GM18508 (cell line): ENCODE results near the gene GOLGA8M.
"Not testable (repeated sequence)": the region's sequence is repeated elsewhere in the genome, so short reads cannot be mapped to it uniquely, and the experiment has no call there.

Experiments
- ATAC-seq: cut with Tn5 transposase; IDR thresholded peaks from one replicate; pipeline ENCODE4 v1.9.1; 2021; ENCODE audit warnings: moderate number of reproducible peaks; ENCODE audit not compliant: insufficient read depth, unreplicated experiment

Gene GOLGA8M

DNA sequence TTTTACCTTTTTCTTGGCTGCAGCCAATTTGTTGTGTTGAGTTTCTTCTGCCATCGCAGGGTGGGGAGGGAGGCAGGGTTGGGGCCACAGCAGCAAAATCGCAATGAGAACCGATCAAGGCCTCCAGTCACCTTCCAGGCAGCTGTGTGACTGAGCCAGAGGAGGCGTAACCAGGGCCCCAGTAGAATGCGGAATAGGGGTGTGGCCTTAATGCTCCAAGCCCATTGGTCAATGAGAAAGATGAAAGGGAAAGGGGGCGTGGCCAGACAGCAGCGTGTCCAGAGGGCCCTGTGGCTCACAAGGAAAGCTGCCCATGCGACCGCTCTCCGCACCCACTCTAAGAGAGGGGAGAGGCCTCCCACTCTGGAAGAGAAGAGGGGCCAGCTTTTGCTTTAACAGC lies at the start of gene GOLGA8M:
Gene GOLGA8M, minus strand, starts transcription at position 152 of the 400 bp plus-strand sequence. Its CDS starts 98 bp downstream, at position 54.
- ATAC-seq: not testable (repeated sequence)

- ATAC-seq: not testable (repeated sequence)
Measured at GRCh38 chr15:28742890-28743289, 30.7 kb upstream of the GOLGA8M start.

DNA sequence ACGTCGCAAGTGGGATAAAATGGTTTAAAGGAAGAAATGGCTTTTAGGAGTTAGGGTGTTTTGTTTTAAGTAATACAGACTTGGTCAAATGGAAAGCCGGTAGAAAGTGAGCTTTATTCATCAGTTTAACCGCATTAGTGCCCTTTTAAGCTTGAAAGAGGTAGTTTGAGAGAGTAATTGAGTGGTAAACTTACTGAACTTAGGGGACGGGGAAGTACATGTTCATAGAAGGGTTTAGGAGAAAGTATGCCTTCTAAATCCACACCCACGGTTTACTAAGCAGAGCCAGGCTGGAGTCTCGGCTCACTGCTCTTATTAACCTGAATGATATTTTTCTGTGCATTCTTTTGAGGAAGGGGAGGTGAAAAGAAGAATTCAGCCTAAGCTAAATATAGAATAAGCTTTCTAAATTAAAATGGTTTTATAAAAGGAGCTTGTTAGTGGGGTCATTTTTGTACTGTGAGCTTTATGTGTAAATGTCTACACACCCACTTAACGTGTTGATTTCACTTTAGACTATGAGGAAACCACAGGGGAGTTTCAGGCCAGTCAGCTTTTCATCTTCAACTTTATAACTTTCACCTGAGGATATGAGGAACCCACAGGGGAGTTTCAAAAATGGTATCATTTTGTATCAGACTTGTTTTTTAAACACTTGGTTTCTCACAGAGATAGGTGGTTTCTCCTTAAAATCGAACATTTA lies 26.5 kb upstream of the GOLGA8M start:
- ATAC-seq: not testable (repeated sequence)

GRCh38 chr15:28738200-28738561 lies 26.0 kb upstream of the GOLGA8M start:
- not testable (repeated sequence) for ATAC-seq

- ATAC-seq: not testable (repeated sequence)
Measured at GRCh38 chr15:28737521-28738199, 25.4 kb upstream of the GOLGA8M start.

DNA sequence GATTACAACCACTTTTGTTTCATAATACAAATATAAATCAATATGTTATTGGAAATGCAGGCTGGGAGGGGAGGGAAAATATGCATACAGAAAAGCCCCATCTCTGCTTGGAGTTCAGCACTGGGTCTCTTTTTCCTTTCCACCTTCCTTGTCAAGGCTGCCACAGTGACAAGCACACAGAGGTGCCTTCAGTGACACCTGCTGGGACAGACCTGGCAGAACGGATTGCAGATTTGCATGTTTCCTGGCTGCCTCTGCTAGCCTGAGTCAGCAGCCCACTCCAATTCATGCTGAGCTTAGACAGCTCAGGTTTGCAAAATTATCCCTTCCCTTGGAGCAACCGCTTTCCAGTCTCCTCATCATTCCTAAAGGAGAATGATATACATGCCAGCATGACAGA lies 15.8 kb upstream of the GOLGA8M start:
- not testable (repeated sequence) for ATAC-seq

- not testable (repeated sequence) for ATAC-seq
Measured at GRCh38 chr15:28727026-28727425, 14.8 kb upstream of the GOLGA8M start.

GRCh38 chr15:28726102-28726501 lies 13.9 kb upstream of the GOLGA8M start:
- ATAC-seq: no peak

- ATAC-seq: no peak
Measured at GRCh38 chr15:28725556-28725955, 13.3 kb upstream of the GOLGA8M start.

DNA sequence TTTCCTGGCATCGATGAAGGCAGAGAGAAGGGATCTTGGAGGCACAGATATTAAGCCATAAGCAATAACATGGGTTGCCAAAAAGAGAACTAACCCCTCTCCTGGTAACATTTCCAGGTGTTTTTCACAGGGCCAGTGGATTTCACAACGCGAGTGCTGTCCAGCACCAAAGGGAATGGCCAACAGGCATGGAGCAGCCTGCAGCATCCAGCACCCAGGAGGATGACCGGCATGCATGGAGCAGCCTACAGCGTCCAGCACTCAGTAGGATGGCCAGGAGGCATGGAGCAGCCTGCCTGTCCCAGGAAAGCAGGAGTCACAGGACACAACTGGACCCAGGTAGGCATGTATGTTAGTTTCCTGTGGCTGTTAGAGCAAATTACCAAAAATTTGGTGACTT lies 11.8 kb upstream of the GOLGA8M start:
- not testable (repeated sequence) for ATAC-seq

DNA sequence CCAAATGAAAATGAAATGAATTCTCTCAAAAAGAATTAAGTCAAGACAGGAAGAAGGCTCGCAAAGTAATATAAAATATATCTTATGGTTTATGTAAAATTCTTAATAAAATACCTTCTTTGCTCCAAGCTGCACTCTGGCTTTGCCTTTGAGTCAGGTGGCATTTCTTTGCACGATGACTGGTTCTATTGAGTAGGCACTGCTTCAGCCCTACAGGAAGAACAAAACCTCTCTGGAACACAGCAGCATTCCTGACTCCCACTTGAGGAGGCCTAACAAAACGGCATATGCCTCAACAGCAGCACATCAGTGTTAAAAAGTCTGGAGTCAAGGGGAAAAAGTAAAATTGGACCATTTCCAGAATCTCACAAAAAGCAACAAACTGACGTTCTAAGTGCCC lies 7.4 kb upstream of the GOLGA8M start:
- not testable (repeated sequence) for ATAC-seq

DNA sequence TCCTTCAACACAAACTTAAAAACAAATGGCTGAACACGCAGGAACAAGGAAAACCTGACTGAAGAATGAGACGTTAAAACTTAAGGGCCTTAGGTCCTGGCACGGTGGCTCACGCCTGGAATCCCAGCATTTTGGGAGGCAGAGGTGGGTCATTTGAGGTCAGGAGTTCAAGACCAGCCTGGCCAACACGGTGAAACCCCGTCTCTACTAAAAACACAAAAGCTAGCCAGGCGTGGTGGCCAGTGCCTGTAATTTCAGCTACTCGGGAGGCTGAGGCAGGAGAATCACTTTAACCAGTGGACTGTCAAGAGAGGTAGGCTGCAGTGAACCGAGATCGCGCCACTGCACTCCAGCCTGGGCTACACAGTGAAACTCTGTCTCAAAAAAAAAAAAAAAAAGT lies 6.4 kb upstream of the GOLGA8M start:
- not testable (repeated sequence) for ATAC-seq

DNA sequence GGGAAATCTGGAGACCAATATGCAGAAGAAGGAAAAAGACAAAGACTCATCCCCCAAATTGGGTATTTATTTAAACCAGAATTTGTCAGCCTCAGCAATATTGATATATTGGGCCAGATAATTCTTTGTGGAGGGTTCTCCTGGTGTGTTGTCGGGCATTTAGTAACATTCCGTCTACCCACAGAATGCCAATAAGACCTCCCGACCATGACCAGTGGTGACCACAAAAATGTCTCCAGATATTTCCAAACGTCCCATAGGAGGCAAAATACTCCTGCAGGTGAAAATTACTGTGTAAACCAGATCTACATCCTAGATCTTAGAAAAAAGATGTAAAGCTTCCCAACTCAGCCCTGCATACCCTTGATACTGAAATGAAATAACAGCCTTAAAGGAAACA lies 2.0 kb upstream of the GOLGA8M start:
- ATAC-seq: not testable (repeated sequence)

DNA sequence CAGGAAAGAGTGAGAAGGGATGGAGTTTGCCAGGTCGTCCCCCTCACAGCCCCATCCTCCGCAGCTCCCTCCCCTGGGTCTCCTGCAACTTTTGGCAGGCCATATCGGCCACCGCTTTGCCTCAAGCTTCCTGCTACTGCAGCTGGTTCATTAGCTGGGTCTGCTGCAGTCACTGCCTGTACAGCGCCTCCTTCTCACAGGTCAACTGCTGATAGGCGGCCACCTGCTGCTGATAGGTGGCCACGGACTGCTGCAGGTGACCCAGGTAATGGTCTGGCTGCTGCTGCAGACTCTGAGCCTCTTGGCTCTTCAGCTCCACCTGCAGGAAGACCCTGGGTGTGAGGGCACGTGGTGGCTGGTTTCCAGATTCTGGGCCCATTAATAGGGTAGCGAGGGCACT lies 8.3 kb downstream of the GOLGA8M start:
- not testable (repeated sequence) for ATAC-seq

DNA sequence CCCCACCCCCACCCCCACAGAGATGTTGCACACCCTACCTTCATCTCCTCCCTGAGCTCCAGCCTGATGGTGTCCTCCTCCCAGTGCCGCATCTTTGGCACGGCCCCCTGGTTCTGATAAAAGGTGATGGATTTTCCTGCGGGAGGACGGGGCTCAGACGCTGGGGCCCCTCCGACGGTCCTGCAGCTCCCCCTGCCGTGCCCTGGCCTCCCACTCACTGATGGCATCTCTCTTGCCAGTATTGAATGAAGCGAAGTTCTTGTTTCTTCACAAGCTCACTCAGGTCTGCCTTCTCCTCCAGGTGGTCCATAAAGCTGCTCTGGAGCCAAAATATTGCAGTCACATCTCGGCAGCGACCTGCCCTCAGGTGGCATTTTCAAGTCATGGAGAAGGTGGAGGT lies 9.8 kb downstream of the GOLGA8M start:
- not testable (repeated sequence) for ATAC-seq

GRCh38 chr15:28694006-28694751 lies 18.0 kb downstream of the GOLGA8M start:
- ATAC-seq: not testable (repeated sequence)

- ATAC-seq: not testable (repeated sequence)
Measured at GRCh38 chr15:28693021-28693420, 19.2 kb downstream of the GOLGA8M start.

- not testable (repeated sequence) for ATAC-seq
Measured at GRCh38 chr15:28673533-28673932, 38.7 kb downstream of the GOLGA8M start.

DNA sequence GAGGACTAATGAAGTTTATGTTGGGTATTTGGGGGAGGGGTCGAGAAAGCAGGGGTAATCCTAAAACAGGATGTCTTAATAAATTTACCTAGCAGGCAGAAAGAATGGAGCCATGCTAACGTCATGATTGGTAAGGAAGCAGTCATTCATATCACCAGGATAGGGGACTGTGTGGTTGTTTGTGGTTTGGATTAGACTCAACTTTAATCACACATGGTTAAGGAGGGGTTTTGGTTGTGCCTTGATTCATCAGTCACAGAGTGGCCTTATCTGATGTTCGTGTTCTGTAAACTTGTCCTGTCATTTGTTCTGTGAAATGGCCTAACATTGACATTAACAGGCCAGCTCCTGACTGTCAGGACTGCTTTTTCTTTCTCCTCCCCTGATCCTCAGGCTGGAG lies 40.1 kb downstream of the GOLGA8M start:
- ATAC-seq: not testable (repeated sequence)

DNA sequence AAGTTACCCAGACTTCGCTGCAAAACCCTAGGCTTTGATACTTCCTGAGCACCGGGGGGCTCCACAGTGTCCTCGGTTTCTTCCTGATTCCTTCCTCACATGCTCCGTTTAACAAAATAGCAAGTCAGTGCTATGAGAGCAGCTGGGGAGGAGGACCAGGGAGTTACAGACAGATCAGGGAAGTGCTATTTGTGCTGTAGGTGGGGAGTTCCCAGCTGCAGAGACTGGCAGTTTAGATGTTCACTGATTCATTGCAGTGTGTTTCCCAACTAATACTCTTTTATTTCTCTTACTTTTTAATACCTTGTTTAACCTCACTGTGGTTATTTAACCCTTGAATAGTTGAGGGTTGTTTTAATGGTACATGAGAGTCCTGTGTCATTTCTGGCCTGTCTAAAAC lies 45.8 kb downstream of the GOLGA8M start:
- ATAC-seq: not testable (repeated sequence)

- not testable (repeated sequence) for ATAC-seq
Measured at GRCh38 chr15:28664575-28664974, 47.6 kb downstream of the GOLGA8M start.
